ENCODE data around the gene LBH.

The LBH gene

DNA sequence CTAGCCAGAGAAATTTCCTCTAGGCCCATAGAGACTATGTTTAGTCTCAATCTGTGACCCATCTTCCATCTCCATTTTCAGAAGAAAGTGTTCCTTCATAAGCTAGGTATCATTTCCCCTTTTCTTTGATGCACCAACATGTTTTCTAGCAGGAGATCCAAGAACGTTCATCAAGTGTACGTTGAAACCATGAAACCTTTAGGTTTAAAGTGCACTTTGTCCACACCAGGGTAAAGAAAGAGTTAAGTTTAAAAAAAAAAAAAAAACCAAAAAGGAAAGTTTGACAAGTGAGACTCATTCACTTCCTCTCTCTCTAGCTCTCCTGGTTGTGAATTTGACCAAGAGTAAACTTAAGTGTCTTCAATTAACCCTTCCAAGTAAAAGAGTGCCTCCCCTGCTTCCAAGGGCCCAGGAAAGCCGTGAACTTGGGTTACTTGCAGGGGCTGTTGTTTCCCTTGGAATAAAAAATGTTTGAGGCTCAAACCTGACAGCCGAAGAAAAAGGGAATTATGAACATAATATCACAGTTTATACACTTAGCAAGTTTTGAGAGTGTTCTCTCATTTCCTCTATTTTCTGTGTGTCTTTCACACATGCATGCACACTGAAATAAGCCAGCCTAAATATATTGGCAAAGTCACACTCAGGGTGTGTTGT is 56.7 kb downstream of the LBH start:
- Histone ChIP-seq H3K79me2 (no peaks in the 10 kb centered on the region), H3K9ac (no peak overlapping the region), H3K27ac (no peak overlapping the region), H3K4me3 (ENCODE audit: low read depth, low read length) (no peak overlapping the region), H3K9me3 (ENCODE audit: control insufficient read depth, low read length) (no peaks in the 10 kb centered on the region), H3K27me3 (ENCODE audit: control insufficient read depth, insufficient read depth, low read length) (no peaks in the 10 kb centered on the region), H3K4me1 (no peaks in the 10 kb centered on the region), H2AFZ (no peak overlapping the region), H3K36me3 (ENCODE audit: control insufficient read depth, insufficient read depth, low read length) (no peaks in the 10 kb centered on the region), H3K4me2 (ENCODE audit: low read length) (no peak overlapping the region)
- TF ChIP-seq, protein P1, sequence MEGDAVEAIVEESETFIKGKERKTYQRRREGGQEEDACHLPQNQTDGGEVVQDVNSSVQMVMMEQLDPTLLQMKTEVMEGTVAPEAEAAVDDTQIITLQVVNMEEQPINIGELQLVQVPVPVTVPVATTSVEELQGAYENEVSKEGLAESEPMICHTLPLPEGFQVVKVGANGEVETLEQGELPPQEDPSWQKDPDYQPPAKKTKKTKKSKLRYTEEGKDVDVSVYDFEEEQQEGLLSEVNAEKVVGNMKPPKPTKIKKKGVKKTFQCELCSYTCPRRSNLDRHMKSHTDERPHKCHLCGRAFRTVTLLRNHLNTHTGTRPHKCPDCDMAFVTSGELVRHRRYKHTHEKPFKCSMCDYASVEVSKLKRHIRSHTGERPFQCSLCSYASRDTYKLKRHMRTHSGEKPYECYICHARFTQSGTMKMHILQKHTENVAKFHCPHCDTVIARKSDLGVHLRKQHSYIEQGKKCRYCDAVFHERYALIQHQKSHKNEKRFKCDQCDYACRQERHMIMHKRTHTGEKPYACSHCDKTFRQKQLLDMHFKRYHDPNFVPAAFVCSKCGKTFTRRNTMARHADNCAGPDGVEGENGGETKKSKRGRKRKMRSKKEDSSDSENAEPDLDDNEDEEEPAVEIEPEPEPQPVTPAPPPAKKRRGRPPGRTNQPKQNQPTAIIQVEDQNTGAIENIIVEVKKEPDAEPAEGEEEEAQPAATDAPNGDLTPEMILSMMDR (IDR thresholded peaks at IDR 0.05) = no peak

DNA sequence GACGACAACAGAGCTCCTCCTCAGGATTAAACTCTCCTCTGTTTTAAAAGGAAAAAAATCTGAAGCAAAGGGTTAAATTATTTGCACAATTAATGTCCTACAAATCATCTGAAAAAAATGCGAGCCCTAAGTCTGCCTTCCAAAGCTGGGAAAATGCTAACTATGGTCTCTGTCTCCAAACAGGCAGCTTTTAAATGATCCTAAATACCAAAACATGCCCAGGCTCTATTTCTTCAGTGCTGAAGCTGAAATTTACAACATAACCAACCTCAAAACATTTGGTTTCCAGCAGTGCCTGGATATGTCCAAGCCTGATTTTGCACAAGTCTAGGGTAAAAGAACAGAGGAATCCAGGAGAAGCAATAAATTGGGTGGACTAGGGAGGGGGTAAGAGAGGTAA is 57.2 kb downstream of the LBH start:
- H2AFZ ChIP-seq = no peak overlapping the region
- no peaks in the 10 kb centered on the region for H3K79me2 ChIP-seq
- H3K27ac ChIP-seq = no peak overlapping the region
- H3K9me3 ChIP-seq (ENCODE audit: control insufficient read depth, low read length) = no peaks in the 10 kb centered on the region
- no peaks in the 10 kb centered on the region for H3K36me3 ChIP-seq (ENCODE audit: control insufficient read depth, insufficient read depth, low read length)
- no peak overlapping the region for H3K4me2 ChIP-seq (ENCODE audit: low read length)
- H3K27me3 ChIP-seq (ENCODE audit: control insufficient read depth, insufficient read depth, low read length) = no peaks in the 10 kb centered on the region
- no peaks in the 10 kb centered on the region for H3K4me1 ChIP-seq
- TF ChIP-seq, protein P1 (IDR thresholded peaks at IDR 0.05) = no peak
- no peak overlapping the region for H3K9ac ChIP-seq
- no peak overlapping the region for H3K4me3 ChIP-seq (ENCODE audit: low read depth, low read length)

DNA sequence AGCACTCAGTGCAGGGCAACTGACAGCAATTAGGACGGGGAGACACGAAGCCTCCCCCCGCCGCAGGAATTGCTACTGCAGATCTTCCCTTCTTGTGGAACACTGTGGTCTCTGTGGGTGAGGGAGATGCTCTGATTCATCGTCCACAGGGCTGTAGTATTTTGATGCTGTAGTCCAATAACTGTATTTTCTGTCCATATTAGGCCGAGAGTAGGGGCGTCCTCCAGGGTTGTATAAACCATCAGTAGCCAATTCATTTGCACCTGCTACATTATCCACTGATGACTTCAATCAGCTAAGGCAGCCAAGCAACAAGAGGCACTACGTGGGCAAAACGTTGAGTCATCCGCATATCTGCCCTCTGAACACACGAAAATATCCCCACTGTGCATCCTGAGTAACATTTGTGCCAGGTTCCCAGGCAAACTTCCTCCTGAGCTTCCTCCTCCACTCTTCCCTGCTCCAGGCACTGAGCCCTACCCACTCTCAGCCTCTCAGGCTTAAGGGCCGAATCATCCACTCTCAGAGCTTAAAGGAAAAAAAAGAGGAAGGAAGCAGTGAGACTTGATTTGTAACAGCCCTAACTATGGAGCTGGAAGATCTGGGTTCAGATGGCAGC is 62.1 kb downstream of the LBH start:
- H3K27me3 ChIP-seq (ENCODE audit: control insufficient read depth, insufficient read depth, low read length) = no peaks in the 10 kb centered on the region
- TF ChIP-seq, protein P1 (IDR thresholded peaks at IDR 0.05) = no peak
- no peak overlapping the region for H3K4me2 ChIP-seq (ENCODE audit: low read length)
- H3K9me3 ChIP-seq (ENCODE audit: control insufficient read depth, low read length) = no peaks in the 10 kb centered on the region
- H3K9ac ChIP-seq = no peak overlapping the region
- peaks cover 5% of the 10 kb centered on the region for H3K4me1 ChIP-seq
- H3K79me2 ChIP-seq = no peaks in the 10 kb centered on the region
- no peak overlapping the region for H3K27ac ChIP-seq
- no peak overlapping the region for H2AFZ ChIP-seq
- H3K36me3 ChIP-seq (ENCODE audit: control insufficient read depth, insufficient read depth, low read length) = no peaks in the 10 kb centered on the region
- H3K4me3 ChIP-seq (ENCODE audit: low read depth, low read length) = no peak overlapping the region

DNA sequence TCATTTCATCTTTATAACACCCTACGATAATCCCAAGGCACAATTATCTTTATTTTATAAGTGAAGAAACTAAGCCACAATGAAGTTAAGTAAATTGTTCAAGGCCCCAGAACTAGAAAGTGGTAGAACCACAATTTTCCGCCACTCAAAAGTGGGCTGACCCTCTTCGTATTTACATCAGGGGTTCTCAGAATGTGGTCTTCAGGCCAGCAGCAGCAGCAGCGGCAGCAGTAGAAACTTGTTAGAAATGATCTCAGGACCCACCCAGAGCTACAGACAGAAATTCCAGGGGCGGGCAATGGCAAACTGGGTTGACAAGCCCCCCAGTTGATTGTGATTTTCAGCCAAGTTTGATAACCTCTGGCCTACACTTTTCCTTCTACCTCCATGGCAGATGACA is 62.8 kb downstream of the LBH start:
- Histone ChIP-seq H3K27ac (no peak overlapping the region), H3K4me3 (ENCODE audit: low read depth, low read length) (no peak overlapping the region), H3K36me3 (ENCODE audit: control insufficient read depth, insufficient read depth, low read length) (no peaks in the 10 kb centered on the region), H3K4me2 (ENCODE audit: low read length) (no peak overlapping the region), H3K9ac (no peak overlapping the region), H3K27me3 (ENCODE audit: control insufficient read depth, insufficient read depth, low read length) (no peaks in the 10 kb centered on the region), H3K79me2 (no peaks in the 10 kb centered on the region), H2AFZ (no peak overlapping the region), H3K9me3 (ENCODE audit: control insufficient read depth, low read length) (no peaks in the 10 kb centered on the region), H3K4me1 (peaks cover 5% of the 10 kb centered on the region)
- TF ChIP-seq, protein P1 (IDR thresholded peaks at IDR 0.05) = no peak

DNA sequence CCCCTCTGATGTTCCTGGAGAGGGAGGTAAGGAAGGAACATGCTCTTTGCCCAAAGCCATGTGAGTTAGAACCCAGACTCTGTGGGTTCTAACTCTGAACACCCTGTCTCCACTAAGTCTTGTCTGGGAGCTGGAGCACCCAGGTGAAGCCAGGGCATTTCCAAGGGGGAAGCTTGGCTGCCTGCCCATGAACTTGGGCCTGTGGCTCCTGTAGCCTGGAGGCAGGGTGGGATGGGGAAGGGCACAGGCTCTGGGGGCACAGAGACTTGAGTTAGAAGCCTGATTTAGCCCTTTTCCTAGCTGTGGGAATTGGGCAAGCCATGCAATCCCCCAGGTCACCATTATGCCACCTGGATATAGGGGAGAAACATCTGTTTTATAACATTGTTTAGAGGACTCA is 65.2 kb downstream of the LBH start:
- Histone ChIP-seq H2AFZ (peak overlapping the region; percentile 35), H3K9ac (no peak overlapping the region), H3K27me3 (ENCODE audit: control insufficient read depth, insufficient read depth, low read length) (no peaks in the 10 kb centered on the region), H3K79me2 (no peaks in the 10 kb centered on the region), H3K4me2 (ENCODE audit: low read length) (no peak overlapping the region), H3K27ac (no peak overlapping the region), H3K36me3 (ENCODE audit: control insufficient read depth, insufficient read depth, low read length) (no peaks in the 10 kb centered on the region), H3K4me1 (peaks cover 19% of the 10 kb centered on the region), H3K4me3 (ENCODE audit: low read depth, low read length) (no peak overlapping the region), H3K9me3 (ENCODE audit: control insufficient read depth, low read length) (no peaks in the 10 kb centered on the region)
- TF ChIP-seq, protein P1 (IDR thresholded peaks at IDR 0.05) = no peak

Measured in parathyroid adenoma (tissue), 2 donors.